Endothelial cell of umbilical vein (primary cell): ENCODE data around the gene GPR25. TPM values are rescaled to one million over a fixed set of nuclear protein-coding genes. Genes with fewer than 3 reads are reported as not detected.

Experiments
- BruUV-seq: library from RNA; stranded (reverse); fragments of 400-500 nt; replicated peaks from 2 replicates; lab custom pipeline; 2021; lab: Mats Ljungman, UMichigan
- CTCF ChIA-PET: fragments of 300-600, 350-600 bp; sonication (Branson Sonifier 250); formaldehyde crosslinking; loops from one replicate; lab custom pipeline; 2021; ENCODE audit warnings: antibody characterized with exemption, inconsistent platforms; lab: Charles Lee
- POLR2A ChIA-PET: fragments of 300-600, 350-600 bp; sonication (Branson Sonifier 250); formaldehyde crosslinking; loops from one replicate; lab custom pipeline; 2021; ENCODE audit warnings: antibody characterized with exemption, inconsistent platforms; lab: Charles Lee
- DNase-seq: peaks from one replicate; pipeline ENCODE4 v3.0.0-alpha.2; 2011; ENCODE audit warnings: low read depth, low spot score
- FAIRE-seq: peaks from 2 replicates; lab custom pipeline; 2011; peaks lifted over from hg19 to GRCh38; lab: Jason Lieb, UNC
- H2AFZ ChIP-seq: 2 replicates; pipeline ENCODE4 v1.6.0; 2012; ENCODE audit warnings: low read depth, low read length, control low read depth, inconsistent platforms
- H3K27ac ChIP-seq: 2 replicates; pipeline ENCODE4 v1.5.1; 2011; ENCODE audit warnings: low read depth, mild to moderate bottlenecking, control low read depth, low read length, moderate library complexity; ENCODE audit not compliant: insufficient read depth
- H3K27me3 ChIP-seq, 2 experiments: 2 replicates each; pipeline versions ENCODE4 v1.6.0 to v1.6.1; 2011; ENCODE audit warnings: low read length in 2 of 2, mixed read lengths in 1 of 2; ENCODE audit not compliant: control insufficient read depth in 2 of 2, insufficient read depth in 2 of 2
- H3K36me3 ChIP-seq, 2 experiments: 2 replicates in 1 of 2; 3 replicates in 1 of 2; pipeline ENCODE4 v1.5.1; 2011; ENCODE audit warnings: low read length in 2 of 2, mild to moderate bottlenecking in 1 of 2, moderate library complexity in 1 of 2; ENCODE audit not compliant: control insufficient read depth in 2 of 2, insufficient read depth in 2 of 2; ENCODE audit errors: extremely low read depth in 1 of 2
- H3K4me1 ChIP-seq: 3 replicates; pipeline ENCODE4 v1.5.1; 2011; ENCODE audit warnings: mild to moderate bottlenecking, low read length; ENCODE audit not compliant: control insufficient read depth, insufficient read depth; ENCODE audit errors: extremely low read depth
- H3K4me2 ChIP-seq: 2 replicates; pipeline ENCODE4 v1.6.1; 2011; ENCODE audit warnings: low read length, control low read depth, mixed read lengths; ENCODE audit not compliant: insufficient read depth
- H3K4me3 ChIP-seq, 3 experiments: fragments of 200-600 bp in 1 of 3; sonication (generic), shearing (Covaris generic) in 1 of 3; replicated peaks in 1 of 3; 2 replicates each; pipeline ENCODE4 v1.5.1; 2011 to 2016; ENCODE audit warnings: control low read depth in 3 of 3, low read length in 3 of 3, mild to moderate bottlenecking in 2 of 3, inconsistent platforms in 1 of 3, low read depth in 1 of 3, moderate library complexity in 1 of 3; ENCODE audit not compliant: insufficient read depth in 1 of 3
- H3K79me2 ChIP-seq: 2 replicates; pipeline ENCODE4 v1.6.0; 2012; ENCODE audit warnings: low read length, inconsistent platforms; ENCODE audit not compliant: control insufficient read depth, insufficient read depth
- H3K9ac ChIP-seq: replicated peaks from 2 replicates; pipeline ENCODE3; 2011; ENCODE audit warnings: low read length, control low read depth; ENCODE audit not compliant: insufficient read depth; ENCODE audit errors: extremely low read depth
- H3K9me1 ChIP-seq: replicated peaks from 3 replicates; pipeline ENCODE4 v1.6.0; 2011; ENCODE audit warnings: mild to moderate bottlenecking, low read length; ENCODE audit not compliant: control insufficient read depth, insufficient read depth; ENCODE audit errors: extremely low read depth
- H3K9me3 ChIP-seq: replicated peaks from 2 replicates; pipeline ENCODE4 v1.5.1; 2012; ENCODE audit warnings: low read length, inconsistent platforms; ENCODE audit not compliant: control insufficient read depth, insufficient read depth
- H4K20me1 ChIP-seq: replicated peaks from 2 replicates; pipeline ENCODE3; 2011; ENCODE audit warnings: mild to moderate bottlenecking, low read length; ENCODE audit not compliant: control insufficient read depth, insufficient read depth; ENCODE audit errors: extremely low read depth
- EZH2 ChIP-seq: IDR thresholded peaks from 2 replicates; pipeline ENCODE4 v1.6.1; 2012; ENCODE audit warnings: borderline replicate concordance, low read depth, mild to moderate bottlenecking, moderate library complexity, low read length, inconsistent platforms; ENCODE audit not compliant: severe bottlenecking
- FOS ChIP-seq: IDR thresholded peaks from 2 replicates; pipeline ENCODE4 v1.6.1; 2011; ENCODE audit warnings: mild to moderate bottlenecking, low read length, moderate library complexity, borderline replicate concordance; ENCODE audit not compliant: insufficient read depth
- GATA2 ChIP-seq: IDR thresholded peaks from 2 replicates; pipeline ENCODE4 v1.7.0; 2011; ENCODE audit warnings: low read depth, mild to moderate bottlenecking, moderate library complexity, mixed read lengths, low read length; ENCODE audit not compliant: insufficient read length, insufficient read depth
- JUN ChIP-seq: IDR thresholded peaks from 2 replicates; pipeline ENCODE4 v1.6.1; 2011; ENCODE audit warnings: borderline replicate concordance, low read depth; ENCODE audit not compliant: insufficient read length, insufficient read depth
- MAX ChIP-seq: IDR thresholded peaks from 2 replicates; pipeline ENCODE4 v1.6.1; 2011; ENCODE audit not compliant: insufficient read depth, insufficient read length
- MYC ChIP-seq: IDR thresholded peaks from one replicate; pipeline ENCODE4 v1.6.1; 2011; ENCODE audit warnings: mild to moderate bottlenecking, low read depth, low read length
- POLR2A ChIP-seq: IDR thresholded peaks from 2 replicates; pipeline ENCODE4 v1.6.1; 2012; ENCODE audit warnings: low read depth, mild to moderate bottlenecking, control low read depth, low read length
- POLR2AphosphoS5 ChIP-seq: IDR thresholded peaks from 2 replicates; pipeline ENCODE4 v1.6.1; 2012; ENCODE audit warnings: low read depth, mild to moderate bottlenecking, control low read depth, low read length, moderate library complexity; ENCODE audit not compliant: insufficient read depth
- dilution Hi-C: fragments of 300-500 bp; cut with MboI; formaldehyde crosslinking; loops from one replicate; pipeline ENCODE4 v1.15.0; 2019; ENCODE audit warnings: low sequenced_read_pairs; ENCODE audit not compliant: extremely low pct_ligation_motif_present
- intact Hi-C: fragments of 100-400 bp; cut with micrococcal nuclease; formaldehyde crosslinking; loops from one replicate; pipeline ENCODE4 v1.10.0; 2022
- polyA plus RNA-seq, 4 experiments: library from polyadenylated mRNA; depleted of rRNA in 3 of 4; stranded (reverse) in 3 of 4; unstranded in 1 of 4; fragments of >200 nt; gene quantifications; 2 replicates each; pipeline versions ENCODE4 v1.2.1 to v1.2.3, GENCODE V29; 2011 to 2012; ENCODE audit warnings: missing spikeins in 1 of 4
- total RNA-seq: library from RNA; stranded (reverse); gene quantifications from 2 replicates; pipeline ENCODE4 v1.2.3, GENCODE V29; 2021
- TF ChIP-seq, protein P1 (sequence below), 2 donors: IDR thresholded peaks; 1 replicate in 1 of 2; 2 replicates in 1 of 2; pipeline ENCODE4 v1.5.1; 2011; ENCODE audit warnings: low read length in 2 of 2, mild to moderate bottlenecking in 2 of 2, moderate library complexity in 2 of 2, control low read depth in 1 of 2, inconsistent platforms in 1 of 2, low read depth in 1 of 2; ENCODE audit not compliant: insufficient read depth in 1 of 2; ENCODE audit errors: extremely low read depth in 1 of 2

Gene GPR25
- total and polyA plus RNA-seq, 2 donors (not counting 3 experiments of a cell fraction or from before 2014, with no cell fraction given) = not detected

DNA sequence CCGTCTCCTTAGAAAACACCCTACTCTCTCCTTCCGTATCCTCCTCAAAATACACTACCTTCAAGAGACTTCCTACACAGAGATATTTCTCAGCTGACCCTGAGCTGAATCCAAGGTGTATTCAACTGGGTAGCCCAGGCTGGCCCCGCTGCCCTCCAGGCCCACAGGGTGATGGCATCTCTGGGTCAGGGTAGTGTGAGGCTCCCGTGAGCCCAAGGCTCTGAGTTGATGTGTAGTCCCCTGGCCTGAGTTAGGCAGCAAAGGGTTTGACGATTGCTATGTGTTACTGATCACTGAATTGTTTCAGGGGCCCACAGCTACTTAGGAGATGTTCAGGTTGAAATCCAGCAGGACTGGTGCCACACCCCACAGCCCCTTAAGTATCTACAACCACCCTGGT lies 28.6 kb downstream of the GPR25 start:
- BruUV-seq = no TSS peak
- ChIA-PET CTCF (interaction anchor here (1.2 kb wide), 1 partner anchor 70 kb away, joined by 3 read pairs; no protein-coding TSS in a partner anchor), POLR2A (no interaction called here)
- no peaks in the 10 kb centered on the region for H3K9me3 ChIP-seq
- H3K4me2 ChIP-seq = no peak overlapping the region
- dilution Hi-C loops (no loop called here), intact Hi-C loops (no loop called here)
- no peak for TF ChIP-seq POLR2AphosphoS5
- TF ChIP-seq, protein P1, sequence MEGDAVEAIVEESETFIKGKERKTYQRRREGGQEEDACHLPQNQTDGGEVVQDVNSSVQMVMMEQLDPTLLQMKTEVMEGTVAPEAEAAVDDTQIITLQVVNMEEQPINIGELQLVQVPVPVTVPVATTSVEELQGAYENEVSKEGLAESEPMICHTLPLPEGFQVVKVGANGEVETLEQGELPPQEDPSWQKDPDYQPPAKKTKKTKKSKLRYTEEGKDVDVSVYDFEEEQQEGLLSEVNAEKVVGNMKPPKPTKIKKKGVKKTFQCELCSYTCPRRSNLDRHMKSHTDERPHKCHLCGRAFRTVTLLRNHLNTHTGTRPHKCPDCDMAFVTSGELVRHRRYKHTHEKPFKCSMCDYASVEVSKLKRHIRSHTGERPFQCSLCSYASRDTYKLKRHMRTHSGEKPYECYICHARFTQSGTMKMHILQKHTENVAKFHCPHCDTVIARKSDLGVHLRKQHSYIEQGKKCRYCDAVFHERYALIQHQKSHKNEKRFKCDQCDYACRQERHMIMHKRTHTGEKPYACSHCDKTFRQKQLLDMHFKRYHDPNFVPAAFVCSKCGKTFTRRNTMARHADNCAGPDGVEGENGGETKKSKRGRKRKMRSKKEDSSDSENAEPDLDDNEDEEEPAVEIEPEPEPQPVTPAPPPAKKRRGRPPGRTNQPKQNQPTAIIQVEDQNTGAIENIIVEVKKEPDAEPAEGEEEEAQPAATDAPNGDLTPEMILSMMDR (IDR thresholded peaks at IDR 0.05; ENCODE audit: extremely low read depth in 1 of 2, insufficient read depth in 1 of 2, low read depth in 1 of 2, low read length in 2 of 2) = no peak
- no peak for TF ChIP-seq FOS
- no peak for TF ChIP-seq GATA2
- TF ChIP-seq EZH2 = no peak
- TF ChIP-seq MAX = no peak
- TF ChIP-seq MYC = no peak
- TF ChIP-seq POLR2A = no peak
- TF ChIP-seq JUN = no peak
- no peak for FAIRE-seq
- H3K4me1 ChIP-seq = no peaks in the 10 kb centered on the region
- H4K20me1 ChIP-seq = no peaks in the 10 kb centered on the region
- no peak overlapping the region for H2AFZ ChIP-seq
- no peak for DNase-seq
- no peaks in the 10 kb centered on the region for H3K9me1 ChIP-seq
- no peaks in the 10 kb centered on the region for H3K36me3 ChIP-seq
- H3K27ac ChIP-seq = no peak overlapping the region
- no peaks in the 10 kb centered on the region for H3K79me2 ChIP-seq
- peaks cover 0 to 3% of the 10 kb centered on the region in 2 experiments for H3K27me3 ChIP-seq
- no peak overlapping the region for H3K9ac ChIP-seq
- no peak overlapping the region for H3K4me3 ChIP-seq
